Neural progenitor cell (in vitro differentiated cells): Measurements from ENCODE around the gene ZNF462.

Source experiments
- EZH2 ChIP-seq: fragments of 200-600 bp; sonication (generic); IDR thresholded peaks from 2 replicates; pipeline ENCODE4 v1.6.1; 2017; ENCODE audit warnings: antibody characterized with exemption, mild to moderate bottlenecking, moderate library complexity
- TF ChIP-seq, protein P1 (sequence below): fragments of 200-600 bp; sonication (generic); IDR thresholded peaks from 2 replicates; pipeline ENCODE4 v1.5.1; 2017; ENCODE audit warnings: antibody characterized with exemption, mild to moderate bottlenecking

DNA sequence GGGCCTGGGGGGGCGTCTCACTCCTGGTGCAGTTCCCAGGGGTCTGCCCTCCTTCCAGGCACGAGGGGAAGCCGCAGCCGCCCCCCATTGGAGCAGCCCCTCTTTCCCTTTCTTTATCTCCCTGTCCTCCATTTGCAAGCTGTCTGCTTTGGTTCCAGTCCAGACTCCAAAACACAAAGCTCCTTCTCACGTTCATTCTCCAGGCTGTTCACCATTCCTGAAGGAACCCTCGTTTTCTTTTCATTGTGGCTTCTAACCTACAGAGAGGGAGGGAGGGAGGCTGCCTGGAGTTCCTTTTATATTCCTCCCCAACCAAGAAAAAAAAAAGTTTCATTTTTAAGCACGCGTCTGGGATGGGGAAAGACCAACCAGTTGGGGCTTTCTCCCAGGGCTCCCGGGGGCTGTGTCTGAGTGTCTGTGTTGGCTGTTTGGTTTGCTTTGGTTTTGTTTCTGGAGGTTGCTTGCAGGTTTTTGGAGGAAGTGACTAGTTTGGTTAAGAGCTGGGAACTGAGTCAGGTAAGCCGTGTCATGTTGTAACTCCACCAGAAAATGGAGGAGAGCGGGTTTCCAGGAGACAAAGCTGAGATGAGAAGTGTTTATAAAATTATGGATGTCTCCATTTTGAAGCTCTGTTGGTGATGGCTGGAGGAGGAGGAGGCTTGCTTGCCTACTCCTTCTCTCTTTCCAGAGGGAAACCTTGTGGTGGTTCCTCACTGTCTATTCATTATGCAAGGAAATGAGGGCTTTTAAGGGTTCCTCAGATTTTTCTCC lies 1.6 kb downstream of the ZNF462 start:
- TF ChIP-seq, protein P1, sequence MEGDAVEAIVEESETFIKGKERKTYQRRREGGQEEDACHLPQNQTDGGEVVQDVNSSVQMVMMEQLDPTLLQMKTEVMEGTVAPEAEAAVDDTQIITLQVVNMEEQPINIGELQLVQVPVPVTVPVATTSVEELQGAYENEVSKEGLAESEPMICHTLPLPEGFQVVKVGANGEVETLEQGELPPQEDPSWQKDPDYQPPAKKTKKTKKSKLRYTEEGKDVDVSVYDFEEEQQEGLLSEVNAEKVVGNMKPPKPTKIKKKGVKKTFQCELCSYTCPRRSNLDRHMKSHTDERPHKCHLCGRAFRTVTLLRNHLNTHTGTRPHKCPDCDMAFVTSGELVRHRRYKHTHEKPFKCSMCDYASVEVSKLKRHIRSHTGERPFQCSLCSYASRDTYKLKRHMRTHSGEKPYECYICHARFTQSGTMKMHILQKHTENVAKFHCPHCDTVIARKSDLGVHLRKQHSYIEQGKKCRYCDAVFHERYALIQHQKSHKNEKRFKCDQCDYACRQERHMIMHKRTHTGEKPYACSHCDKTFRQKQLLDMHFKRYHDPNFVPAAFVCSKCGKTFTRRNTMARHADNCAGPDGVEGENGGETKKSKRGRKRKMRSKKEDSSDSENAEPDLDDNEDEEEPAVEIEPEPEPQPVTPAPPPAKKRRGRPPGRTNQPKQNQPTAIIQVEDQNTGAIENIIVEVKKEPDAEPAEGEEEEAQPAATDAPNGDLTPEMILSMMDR = no peak
- no peak for TF ChIP-seq EZH2
